B cell (primary cell): ENCODE data around the gene SCFD2. TPM values are rescaled to one million over a fixed set of nuclear protein-coding genes. Genes with fewer than 3 reads are reported as not detected.

ENCODE experiments used
- ATAC-seq: fragments of 200-7000 bp; cut with Tn5 transposase; one replicate; pipeline ENCODE4 v1.10.0; 2021; ENCODE audit warnings: low read depth, mild to moderate bottlenecking, moderate number of reproducible peaks, moderate library complexity
- CTCF ChIA-PET: fragments of 350-600 bp; sonication (Branson Sonifier 250); formaldehyde crosslinking; loops from one replicate; lab custom pipeline; 2021; ENCODE audit warnings: antibody characterized with exemption, inconsistent platforms; lab: Charles Lee
- POLR2A ChIA-PET: fragments of 350-600 bp; sonication (Branson Sonifier 250); formaldehyde crosslinking; loops from one replicate; lab custom pipeline; 2021; ENCODE audit warnings: antibody characterized with exemption; lab: Charles Lee
- DNase-seq: peaks from one replicate; pipeline ENCODE4 v3.0.0; 2013
- H2AFZ ChIP-seq: 2 replicates; pipeline ENCODE4 v1.6.1; 2012; ENCODE audit warnings: mild to moderate bottlenecking, low read depth, low read length; ENCODE audit not compliant: insufficient read depth, poor library complexity, severe bottlenecking
- H3K27ac ChIP-seq, 2 donors: 1 replicate in 1 of 2; 2 replicates in 1 of 2; pipeline ENCODE4 v1.5.1; 2012 to 2013; ENCODE audit warnings: low read length in 2 of 2, mild to moderate bottlenecking in 2 of 2, moderate library complexity in 1 of 2
- H3K27me3 ChIP-seq, 4 experiments: fragments of 200-600 bp in 1 of 4; sonication (generic) in 1 of 4; replicated peaks in 1 of 4; 1 replicate in 2 of 4; 2 replicates in 2 of 4; pipeline versions ENCODE4 v1.6.1 to v1.7.0; 2013 to 2016; ENCODE audit warnings: low read length in 3 of 4, mild to moderate bottlenecking in 2 of 4, mixed read lengths in 1 of 4, moderate library complexity in 1 of 4; ENCODE audit not compliant: insufficient read depth in 4 of 4, control insufficient read depth in 3 of 4; ENCODE audit errors: control extremely low read depth in 1 of 4
- H3K36me3 ChIP-seq, 2 experiments: replicated peaks in 1 of 2; 1 replicate in 1 of 2; 2 replicates in 1 of 2; pipeline versions ENCODE4 v1.6.1 to v1.7.1; 2013; ENCODE audit warnings: low read length in 1 of 2; ENCODE audit not compliant: insufficient read depth in 2 of 2, control insufficient read depth in 1 of 2; ENCODE audit errors: control extremely low read depth in 1 of 2, extremely low read depth in 1 of 2
- H3K4me1 ChIP-seq, 2 donors: fragments of 200-600 bp in 1 of 2; sonication (generic) in 1 of 2; 1 replicate in 1 of 2; 2 replicates in 1 of 2; pipeline versions ENCODE4 v1.5.1 to v1.6.1; 2013 to 2017; ENCODE audit warnings: low read length in 2 of 2; ENCODE audit not compliant: control insufficient read depth in 2 of 2, insufficient read depth in 2 of 2
- H3K4me2 ChIP-seq: replicated peaks from 2 replicates; pipeline ENCODE3; 2012; ENCODE audit warnings: mild to moderate bottlenecking, low read depth, low read length; ENCODE audit not compliant: poor library complexity, severe bottlenecking
- H3K4me3 ChIP-seq, 5 experiments: fragments of 200-600 bp in 1 of 5; sonication (generic) in 1 of 5; 1 replicate in 3 of 5; 2 replicates in 2 of 5; pipeline versions ENCODE4 v1.5.1 to v1.7.0; 2011 to 2016; ENCODE audit warnings: low read length in 4 of 5, mild to moderate bottlenecking in 4 of 5, low read depth in 2 of 5, control low read depth in 1 of 5, moderate library complexity in 1 of 5; ENCODE audit not compliant: insufficient read depth in 1 of 5; ENCODE audit errors: control extremely low read depth in 1 of 5, extremely low read depth in 1 of 5
- H3K79me2 ChIP-seq: fragments of 200-600 bp; sonication (generic); one replicate; pipeline ENCODE4 v1.6.0; 2016; ENCODE audit warnings: low read length; ENCODE audit not compliant: control insufficient read depth, insufficient read depth
- H3K9ac ChIP-seq: fragments of 200-600 bp; sonication (generic); 2 replicates; pipeline ENCODE4 v1.6.1; 2017; ENCODE audit warnings: mild to moderate bottlenecking, low read length, moderate library complexity
- H3K9me3 ChIP-seq, 3 donors: one replicate each; pipeline versions ENCODE4 v1.6.1 to v1.7.1; 2013; ENCODE audit warnings: low read length in 2 of 3; ENCODE audit not compliant: control insufficient read depth in 2 of 3, insufficient read depth in 1 of 3; ENCODE audit errors: control extremely low read depth in 1 of 3
- H4K20me1 ChIP-seq: 2 replicates; pipeline ENCODE4 v1.6.0; 2012; ENCODE audit warnings: mild to moderate bottlenecking, low read length; ENCODE audit not compliant: insufficient read depth, control insufficient read depth, poor library complexity, severe bottlenecking
- H3K27ac Mint-ChIP-seq: one replicate; pipeline ENCODE4 v1.8.0; 2021; ENCODE audit warnings: mixed read lengths
- H3K27me3 Mint-ChIP-seq: one replicate; pipeline ENCODE4 v1.8.0; 2021; ENCODE audit warnings: mixed read lengths
- H3K4me1 Mint-ChIP-seq: one replicate; pipeline ENCODE4 v1.8.0; 2021; ENCODE audit warnings: mixed read lengths
- H3K4me3 Mint-ChIP-seq: one replicate; pipeline ENCODE4 v1.8.0; 2021; ENCODE audit warnings: mixed read lengths
- H3K9me3 Mint-ChIP-seq: one replicate; pipeline ENCODE4 v1.8.0; 2022; ENCODE audit warnings: mixed read lengths; ENCODE audit not compliant: insufficient read depth
- EZH2 ChIP-seq: IDR thresholded peaks from 2 replicates; pipeline ENCODE4 v1.6.1; 2012; ENCODE audit warnings: borderline replicate concordance, low read depth, mild to moderate bottlenecking, moderate library complexity, low read length; ENCODE audit not compliant: insufficient read depth, poor library complexity, severe bottlenecking
- WGBS: methylation state at CpG from one replicate; pipeline ENCODE4 v1.1.5; 2013; ENCODE audit warnings: missing lambda C conversion rate; ENCODE audit not compliant: insufficient coverage; 5-methylcytosine and 5-hydroxymethylcytosine counted together
- intact Hi-C: fragments of 100-400 bp; cut with micrococcal nuclease; formaldehyde crosslinking; loops from one replicate; pipeline ENCODE4 v1.10.0; 2022
- polyA plus RNA-seq: library from polyadenylated mRNA; depleted of rRNA; stranded (reverse); fragments of >200 nt; gene quantifications from 2 replicates; pipeline ENCODE4 v1.2.3, GENCODE V29; 2012
- total RNA-seq, 2 donors: library from RNA; stranded (reverse); fragments of 120-200 nt in 1 of 2; gene quantifications; 1 replicate in 1 of 2; 2 replicates in 1 of 2; pipeline versions ENCODE4 v1.2.3 to v1.2.4, GENCODE V29; 2013 to 2022
- TF ChIP-seq, protein P1 (sequence below): fragments of 200-600 bp; IDR thresholded peaks from one replicate; pipeline ENCODE4 v1.8.0; 2022; ENCODE audit warnings: antibody characterized with exemption, mild to moderate bottlenecking

Gene SCFD2
- total and polyA plus RNA-seq, 2 donors (not counting 1 experiment from before 2014, with no cell fraction given), result 12.8 to 20.4 TPM

DNA sequence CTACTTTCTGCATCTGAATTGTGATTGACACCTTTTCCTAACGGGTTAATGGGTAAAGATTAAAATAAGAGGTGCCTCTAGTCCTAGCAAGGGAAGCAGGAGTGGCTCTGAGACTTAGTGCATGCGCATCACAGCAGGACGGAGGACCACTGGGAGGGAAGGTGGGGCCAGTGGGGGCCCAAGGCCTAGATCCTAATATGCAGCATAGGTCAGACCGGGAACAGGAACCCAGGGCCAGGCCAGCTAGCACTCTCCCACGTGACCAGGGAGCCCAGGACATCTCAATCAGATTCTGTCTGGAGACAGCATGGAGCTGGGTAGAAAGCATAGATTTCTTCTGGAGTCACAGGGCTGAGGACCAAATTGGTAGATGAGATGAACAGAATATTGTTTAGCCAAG is 448.0 kb downstream of the SCFD2 start:
- 94% methylated on average over 4 of the region's 5 CpGs for whole genome bisulfite sequencing

DNA sequence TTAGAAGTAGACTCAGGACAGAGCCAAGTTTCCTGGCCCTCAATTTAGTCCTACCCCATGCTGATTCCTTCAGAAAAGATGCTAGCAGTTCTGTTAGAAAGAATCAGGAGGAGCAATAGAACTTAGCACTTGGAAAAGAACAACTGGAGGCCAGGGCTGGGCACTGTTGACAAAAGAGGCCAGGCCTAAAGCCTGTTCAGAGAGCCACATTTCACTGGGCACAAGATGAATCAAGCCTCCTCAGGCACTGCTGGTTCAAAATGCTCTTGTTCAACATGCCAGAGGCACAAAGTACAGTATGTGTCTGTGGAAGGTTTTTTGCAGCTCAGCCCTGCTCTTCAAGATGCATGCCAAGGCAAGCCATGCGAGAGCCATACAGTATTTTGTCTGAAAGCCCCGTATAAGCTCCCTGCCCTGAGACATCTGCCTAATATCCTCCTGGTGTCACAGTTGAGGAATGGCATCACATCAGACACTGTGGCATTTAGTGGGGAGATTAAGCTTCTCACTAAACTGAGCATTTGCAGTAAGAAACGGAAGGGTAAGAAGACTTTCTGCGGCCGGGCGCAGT is 450.0 kb downstream of the SCFD2 start:
- no peak overlapping the region for H3K27ac ChIP-seq
- no peaks in the 10 kb centered on the region for H4K20me1 ChIP-seq
- no peaks in the 10 kb centered on the region for H3K27me3 ChIP-seq
- Mint-ChIP-seq H3K4me3 (no peak overlapping the region), H3K4me1 (no peaks in the 10 kb centered on the region), H3K9me3 (no peaks in the 10 kb centered on the region), H3K27me3 (no peaks in the 10 kb centered on the region), H3K27ac (no peak overlapping the region)
- no peak overlapping the region for H3K4me3 ChIP-seq
- H3K9me3 ChIP-seq, result no peaks in the 10 kb centered on the region
- no peak for ATAC-seq
- H3K9ac ChIP-seq, result no peak overlapping the region
- H3K4me1 ChIP-seq, result no peaks in the 10 kb centered on the region
- DNase-seq, result no peak
- 98% methylated on average over 6 of the region's 6 CpGs for WGBS
- H2AFZ ChIP-seq, result no peak overlapping the region
- intact Hi-C loops, result no loop called here
- H3K36me3 ChIP-seq, result no peaks in the 10 kb centered on the region
- TF ChIP-seq, protein P1, sequence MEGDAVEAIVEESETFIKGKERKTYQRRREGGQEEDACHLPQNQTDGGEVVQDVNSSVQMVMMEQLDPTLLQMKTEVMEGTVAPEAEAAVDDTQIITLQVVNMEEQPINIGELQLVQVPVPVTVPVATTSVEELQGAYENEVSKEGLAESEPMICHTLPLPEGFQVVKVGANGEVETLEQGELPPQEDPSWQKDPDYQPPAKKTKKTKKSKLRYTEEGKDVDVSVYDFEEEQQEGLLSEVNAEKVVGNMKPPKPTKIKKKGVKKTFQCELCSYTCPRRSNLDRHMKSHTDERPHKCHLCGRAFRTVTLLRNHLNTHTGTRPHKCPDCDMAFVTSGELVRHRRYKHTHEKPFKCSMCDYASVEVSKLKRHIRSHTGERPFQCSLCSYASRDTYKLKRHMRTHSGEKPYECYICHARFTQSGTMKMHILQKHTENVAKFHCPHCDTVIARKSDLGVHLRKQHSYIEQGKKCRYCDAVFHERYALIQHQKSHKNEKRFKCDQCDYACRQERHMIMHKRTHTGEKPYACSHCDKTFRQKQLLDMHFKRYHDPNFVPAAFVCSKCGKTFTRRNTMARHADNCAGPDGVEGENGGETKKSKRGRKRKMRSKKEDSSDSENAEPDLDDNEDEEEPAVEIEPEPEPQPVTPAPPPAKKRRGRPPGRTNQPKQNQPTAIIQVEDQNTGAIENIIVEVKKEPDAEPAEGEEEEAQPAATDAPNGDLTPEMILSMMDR, result no peak
- TF ChIP-seq EZH2, result no peak
- CTCF ChIA-PET, result no interaction called here
- POLR2A ChIA-PET, result no interaction called here
- H3K4me2 ChIP-seq, result no peak overlapping the region
- no peaks in the 10 kb centered on the region for H3K79me2 ChIP-seq

More for the DNA sequence above, 448.0 kb downstream of the SCFD2 start:
- H3K4me1 Mint-ChIP-seq, result no peaks in the 10 kb centered on the region
- no peaks in the 10 kb centered on the region for H4K20me1 ChIP-seq
- H3K27me3 ChIP-seq, result no peaks in the 10 kb centered on the region
- CTCF ChIA-PET, result no interaction called here
- intact Hi-C loops, result no loop called here
- no peaks in the 10 kb centered on the region for H3K79me2 ChIP-seq
- no peaks in the 10 kb centered on the region for H3K27me3 Mint-ChIP-seq
- no peak overlapping the region for H3K27ac Mint-ChIP-seq
- H3K36me3 ChIP-seq, result no peaks in the 10 kb centered on the region
- H3K27ac ChIP-seq, result no peak overlapping the region
- H3K9me3 Mint-ChIP-seq, result no peaks in the 10 kb centered on the region
- POLR2A ChIA-PET, result no interaction called here
- H3K9me3 ChIP-seq, result no peaks in the 10 kb centered on the region
- DNase-seq (no peak), ATAC-seq (no peak)
- no peak for TF ChIP-seq EZH2
- TF ChIP-seq, protein P1, result no peak
- H3K4me2 ChIP-seq, result no peak overlapping the region
- no peak overlapping the region for H2AFZ ChIP-seq
- no peaks in the 10 kb centered on the region for H3K4me1 ChIP-seq
- no peak overlapping the region for H3K9ac ChIP-seq
- no peak overlapping the region for H3K4me3 ChIP-seq
- H3K4me3 Mint-ChIP-seq, result no peak overlapping the region
